T-helper 1 cell treated with Interleukin-12 subunit alpha and Interleukin-12 subunit beta and Interleukin-4 antibody, amounts not matched to agents 30 μg/mL and 1 μg/mL, for 36 hours (primary cell): ENCODE measurements around the gene ARHGAP12.

Experiments
- H3K27ac Mint-ChIP-seq: one replicate; pipeline ENCODE4 v1.8.0; 2021; ENCODE audit warnings: mild to moderate bottlenecking, mixed read lengths
- H3K27me3 Mint-ChIP-seq: one replicate; pipeline ENCODE4 v1.8.0; 2021; ENCODE audit warnings: low read depth, mixed read lengths
- H3K36me3 Mint-ChIP-seq: one replicate; pipeline ENCODE4 v1.8.0; 2021; ENCODE audit warnings: low read depth, mixed read lengths
- H3K4me1 Mint-ChIP-seq: one replicate; pipeline ENCODE4 v1.8.0; 2021; ENCODE audit warnings: low read depth, mixed read lengths
- H3K4me3 Mint-ChIP-seq: one replicate; pipeline ENCODE4 v1.8.0; 2021; ENCODE audit warnings: mild to moderate bottlenecking, moderate library complexity, mixed read lengths
- H3K9me3 Mint-ChIP-seq: one replicate; pipeline ENCODE4 v1.8.0; 2021; ENCODE audit warnings: mixed read lengths

The ARHGAP12 gene

DNA sequence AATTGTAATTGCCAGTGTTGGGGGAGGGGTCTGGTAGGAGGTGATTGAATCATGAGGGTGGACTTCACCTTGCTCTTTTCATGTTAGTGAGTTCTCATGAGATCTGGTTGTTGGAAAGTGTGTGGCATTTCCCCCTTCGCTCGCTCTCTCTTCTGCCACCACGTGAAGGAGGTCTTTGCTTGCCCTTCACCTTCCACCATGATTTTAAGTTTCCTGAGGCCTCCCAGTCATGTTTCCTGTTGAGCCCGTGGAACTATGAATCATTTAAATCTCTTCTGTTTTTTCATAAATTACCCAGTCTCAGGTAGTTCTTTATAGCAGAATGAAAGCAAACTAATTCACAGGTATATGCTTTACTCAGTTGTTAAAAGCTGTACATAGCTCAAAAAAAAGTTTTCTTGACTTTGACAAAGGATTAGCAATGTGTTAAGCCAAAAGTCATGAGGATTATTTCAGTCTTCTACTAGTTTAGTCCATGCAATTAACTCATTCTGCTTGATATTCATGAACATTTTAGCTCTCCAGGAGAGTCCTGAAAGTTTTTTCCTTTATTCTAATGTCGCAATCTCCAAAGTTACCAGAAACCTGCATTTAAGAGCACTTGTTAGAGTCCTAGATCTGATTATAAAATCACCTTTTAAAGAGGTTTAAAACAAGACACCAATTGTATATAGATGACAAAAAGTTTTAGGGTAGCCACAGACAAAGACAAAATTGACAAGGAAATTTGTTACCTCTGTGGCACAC lies 27.7 kb upstream of the ARHGAP12 start:
- H3K27ac Mint-ChIP-seq: no peak overlapping the region
- peaks cover 4% of the 10 kb centered on the region for H3K4me1 Mint-ChIP-seq
- H3K4me3 Mint-ChIP-seq: no peak overlapping the region
- H3K27me3 Mint-ChIP-seq: no peaks in the 10 kb centered on the region
- H3K36me3 Mint-ChIP-seq: peaks cover 4% of the 10 kb centered on the region
- peaks cover 15% of the 10 kb centered on the region for H3K9me3 Mint-ChIP-seq

GRCh38 chr10:31954410-31955191 lies 26.0 kb upstream of the ARHGAP12 start:
- peaks cover 15% of the 10 kb centered on the region for H3K9me3 Mint-ChIP-seq
- peaks cover 2% of the 10 kb centered on the region for H3K36me3 Mint-ChIP-seq
- peaks cover 2% of the 10 kb centered on the region for H3K4me1 Mint-ChIP-seq
- H3K27me3 Mint-ChIP-seq: no peaks in the 10 kb centered on the region
- H3K27ac Mint-ChIP-seq: no peak overlapping the region
- no peak overlapping the region for H3K4me3 Mint-ChIP-seq

DNA sequence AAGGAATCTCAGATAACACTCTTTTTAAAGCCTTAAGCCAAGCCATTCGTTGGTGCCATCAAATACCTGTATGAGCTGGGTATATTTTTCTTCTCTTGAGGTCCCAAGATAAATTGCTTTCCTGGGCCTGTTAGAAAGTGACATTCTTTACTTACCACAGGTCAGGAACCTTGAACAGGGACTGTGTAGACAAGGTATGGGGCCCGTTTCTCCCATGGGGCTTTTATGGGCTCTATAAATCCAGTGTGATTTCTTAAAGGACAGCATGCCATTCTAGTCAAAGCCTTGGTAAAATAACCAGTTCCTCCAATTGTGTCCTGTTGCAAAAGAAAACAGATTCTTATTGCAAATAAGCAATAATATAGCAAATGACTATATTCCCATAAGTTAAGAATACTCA lies 24.8 kb upstream of the ARHGAP12 start:
- Mint-ChIP-seq H3K4me1 (peaks cover 2% of the 10 kb centered on the region), H3K36me3 (peaks cover 2% of the 10 kb centered on the region), H3K9me3 (peaks cover 15% of the 10 kb centered on the region), H3K27ac (no peak overlapping the region), H3K27me3 (no peaks in the 10 kb centered on the region), H3K4me3 (no peak overlapping the region)

GRCh38 chr10:31953080-31953479 lies 24.4 kb upstream of the ARHGAP12 start:
- Mint-ChIP-seq H3K27ac (no peak overlapping the region), H3K9me3 (peaks cover 15% of the 10 kb centered on the region), H3K36me3 (peaks cover 2% of the 10 kb centered on the region), H3K4me1 (peaks cover 2% of the 10 kb centered on the region), H3K27me3 (no peaks in the 10 kb centered on the region), H3K4me3 (no peak overlapping the region)

DNA sequence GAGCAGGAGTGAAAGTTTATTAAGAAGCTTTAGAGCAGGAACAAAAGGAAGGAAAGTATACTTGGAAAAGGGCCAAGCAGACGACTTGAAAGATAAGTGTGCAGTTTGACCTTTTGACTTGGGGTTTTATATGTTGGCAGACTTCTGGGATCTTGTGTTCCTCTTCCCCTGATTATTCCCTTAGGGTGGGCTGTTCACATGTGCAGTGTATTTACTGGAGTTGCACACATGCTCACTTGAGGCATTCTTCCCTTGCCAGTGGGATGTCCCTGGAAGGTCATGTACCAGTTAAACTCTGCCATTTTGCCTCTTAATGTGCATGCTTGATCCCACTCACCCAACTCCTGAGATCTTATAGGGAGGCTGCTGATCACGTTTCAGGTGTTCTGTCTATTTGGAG lies 23.4 kb upstream of the ARHGAP12 start:
- H3K4me3 Mint-ChIP-seq: no peak overlapping the region
- peaks cover 15% of the 10 kb centered on the region for H3K9me3 Mint-ChIP-seq
- H3K4me1 Mint-ChIP-seq: peaks cover 2% of the 10 kb centered on the region
- H3K36me3 Mint-ChIP-seq: peaks cover 2% of the 10 kb centered on the region
- no peak overlapping the region for H3K27ac Mint-ChIP-seq
- H3K27me3 Mint-ChIP-seq: no peaks in the 10 kb centered on the region

DNA sequence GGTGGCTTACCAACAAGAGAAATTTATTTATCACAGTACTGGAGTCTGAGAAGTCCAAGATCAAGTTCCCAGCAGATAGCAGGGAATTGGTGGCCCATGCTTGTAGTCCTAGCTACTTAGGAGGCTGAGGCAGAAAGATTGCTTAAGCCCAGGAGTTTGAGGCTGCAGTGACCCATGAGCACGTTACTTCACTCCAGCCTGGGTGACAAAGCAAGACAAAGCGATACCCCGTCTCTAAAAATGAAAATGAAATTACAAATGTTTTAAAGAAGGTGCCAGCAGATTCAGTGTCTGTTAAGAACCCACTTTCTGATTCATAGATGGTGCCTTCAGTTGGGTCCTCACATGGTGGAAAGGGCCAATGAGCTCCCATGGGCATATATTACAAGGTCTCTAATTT lies 20.6 kb upstream of the ARHGAP12 start:
- Mint-ChIP-seq H3K4me1 (no peaks in the 10 kb centered on the region), H3K4me3 (no peak overlapping the region), H3K27me3 (no peaks in the 10 kb centered on the region), H3K9me3 (peaks cover 7% of the 10 kb centered on the region), H3K36me3 (no peaks in the 10 kb centered on the region), H3K27ac (no peak overlapping the region)

DNA sequence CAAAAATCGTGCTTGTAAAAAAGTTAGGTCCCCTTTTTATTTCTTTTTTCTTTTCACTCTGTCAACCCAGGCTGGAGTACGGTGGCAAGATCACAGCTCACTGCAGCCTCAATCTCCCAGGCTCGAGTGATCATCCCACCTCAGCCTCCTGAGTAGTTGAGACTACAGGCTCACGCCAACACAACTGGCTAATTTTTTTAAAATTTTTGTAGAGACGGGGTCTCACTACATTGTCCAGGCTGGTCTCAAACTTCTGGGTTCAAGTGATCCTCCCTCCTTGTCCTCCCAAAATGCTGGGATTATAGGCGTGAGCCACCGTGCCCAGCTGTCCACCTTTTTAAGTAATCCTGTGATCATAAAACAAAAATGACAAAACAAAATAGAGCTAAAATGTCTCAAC lies 19.4 kb upstream of the ARHGAP12 start:
- H3K9me3 Mint-ChIP-seq: no peaks in the 10 kb centered on the region
- H3K27me3 Mint-ChIP-seq: no peaks in the 10 kb centered on the region
- no peak overlapping the region for H3K4me3 Mint-ChIP-seq
- no peaks in the 10 kb centered on the region for H3K36me3 Mint-ChIP-seq
- H3K27ac Mint-ChIP-seq: no peak overlapping the region
- H3K4me1 Mint-ChIP-seq: no peaks in the 10 kb centered on the region

- Mint-ChIP-seq H3K27ac (no peak overlapping the region), H3K27me3 (no peaks in the 10 kb centered on the region), H3K4me3 (no peak overlapping the region), H3K9me3 (no peaks in the 10 kb centered on the region), H3K4me1 (no peaks in the 10 kb centered on the region), H3K36me3 (no peaks in the 10 kb centered on the region)
Observed at GRCh38 chr10:31947144-31947926, 18.7 kb upstream of the ARHGAP12 start.

GRCh38 chr10:31945392-31945791 lies 16.8 kb upstream of the ARHGAP12 start:
- no peaks in the 10 kb centered on the region for H3K36me3 Mint-ChIP-seq
- peaks cover 3% of the 10 kb centered on the region for H3K4me1 Mint-ChIP-seq
- no peaks in the 10 kb centered on the region for H3K27me3 Mint-ChIP-seq
- H3K27ac Mint-ChIP-seq: no peak overlapping the region
- H3K9me3 Mint-ChIP-seq: no peaks in the 10 kb centered on the region
- H3K4me3 Mint-ChIP-seq: no peak overlapping the region

- Mint-ChIP-seq H3K4me3 (no peak overlapping the region), H3K27ac (no peak overlapping the region), H3K36me3 (no peaks in the 10 kb centered on the region), H3K27me3 (no peaks in the 10 kb centered on the region), H3K4me1 (peaks cover 7% of the 10 kb centered on the region), H3K9me3 (no peaks in the 10 kb centered on the region)
Observed at GRCh38 chr10:31944071-31944433, 15.4 kb upstream of the ARHGAP12 start.

GRCh38 chr10:31942892-31943291 lies 14.3 kb upstream of the ARHGAP12 start:
- H3K9me3 Mint-ChIP-seq: no peaks in the 10 kb centered on the region
- H3K4me1 Mint-ChIP-seq: peaks cover 7% of the 10 kb centered on the region
- no peak overlapping the region for H3K4me3 Mint-ChIP-seq
- no peaks in the 10 kb centered on the region for H3K36me3 Mint-ChIP-seq
- no peaks in the 10 kb centered on the region for H3K27me3 Mint-ChIP-seq
- no peak overlapping the region for H3K27ac Mint-ChIP-seq

- peaks cover 7% of the 10 kb centered on the region for H3K4me1 Mint-ChIP-seq
- no peaks in the 10 kb centered on the region for H3K27me3 Mint-ChIP-seq
- no peaks in the 10 kb centered on the region for H3K9me3 Mint-ChIP-seq
- H3K4me3 Mint-ChIP-seq: no peak overlapping the region
- H3K36me3 Mint-ChIP-seq: no peaks in the 10 kb centered on the region
- no peak overlapping the region for H3K27ac Mint-ChIP-seq
Observed at GRCh38 chr10:31942435-31942834, 13.8 kb upstream of the ARHGAP12 start.

DNA sequence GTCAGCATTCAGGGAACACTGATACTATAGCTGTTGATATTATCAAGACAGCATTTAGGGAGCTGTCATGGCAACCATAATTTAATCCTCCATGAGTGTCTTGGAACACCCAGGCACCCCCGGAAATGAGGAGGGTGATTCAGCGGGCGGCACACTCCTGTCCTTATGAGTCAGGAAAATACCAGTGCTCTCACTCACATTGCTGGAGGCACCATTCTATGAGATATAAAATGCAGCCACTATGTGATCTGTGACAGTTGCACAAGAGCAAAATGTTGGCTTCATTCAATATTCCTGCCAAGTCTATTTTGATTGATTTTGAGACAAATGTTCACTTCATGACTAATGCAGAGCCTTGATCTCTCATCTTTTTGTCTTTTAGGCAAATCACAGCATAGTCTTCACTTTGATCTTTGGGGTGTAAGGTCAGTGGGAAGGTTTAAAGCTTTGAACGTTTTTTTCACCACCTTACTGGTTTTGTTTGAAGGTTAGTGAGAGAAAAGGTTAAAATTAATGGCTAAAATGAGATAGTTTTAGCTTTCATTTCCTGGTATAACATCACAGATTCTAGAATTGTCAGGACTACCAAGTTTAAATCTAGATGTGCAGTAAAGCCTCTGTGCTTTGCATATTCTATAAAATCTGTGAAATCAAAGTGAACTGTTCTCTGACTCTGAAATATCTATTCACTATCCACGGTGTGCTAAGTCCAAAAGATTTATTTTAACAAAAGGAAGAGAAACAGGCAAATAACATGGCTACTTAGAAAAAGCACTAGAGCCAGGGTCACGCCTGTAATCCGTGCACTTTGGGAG lies 12.4 kb upstream of the ARHGAP12 start:
- H3K4me1 Mint-ChIP-seq: peaks cover 7% of the 10 kb centered on the region
- H3K27me3 Mint-ChIP-seq: peaks cover 4% of the 10 kb centered on the region
- H3K9me3 Mint-ChIP-seq: no peaks in the 10 kb centered on the region
- no peaks in the 10 kb centered on the region for H3K36me3 Mint-ChIP-seq
- H3K4me3 Mint-ChIP-seq: no peak overlapping the region
- no peak overlapping the region for H3K27ac Mint-ChIP-seq
